ENCODE measurements around the gene PCSK4.
"Not testable (repeated sequence)": the region's sequence is repeated elsewhere in the genome, so short reads cannot be mapped to it uniquely, and the experiment has no call there.

The PCSK4 gene

DNA sequence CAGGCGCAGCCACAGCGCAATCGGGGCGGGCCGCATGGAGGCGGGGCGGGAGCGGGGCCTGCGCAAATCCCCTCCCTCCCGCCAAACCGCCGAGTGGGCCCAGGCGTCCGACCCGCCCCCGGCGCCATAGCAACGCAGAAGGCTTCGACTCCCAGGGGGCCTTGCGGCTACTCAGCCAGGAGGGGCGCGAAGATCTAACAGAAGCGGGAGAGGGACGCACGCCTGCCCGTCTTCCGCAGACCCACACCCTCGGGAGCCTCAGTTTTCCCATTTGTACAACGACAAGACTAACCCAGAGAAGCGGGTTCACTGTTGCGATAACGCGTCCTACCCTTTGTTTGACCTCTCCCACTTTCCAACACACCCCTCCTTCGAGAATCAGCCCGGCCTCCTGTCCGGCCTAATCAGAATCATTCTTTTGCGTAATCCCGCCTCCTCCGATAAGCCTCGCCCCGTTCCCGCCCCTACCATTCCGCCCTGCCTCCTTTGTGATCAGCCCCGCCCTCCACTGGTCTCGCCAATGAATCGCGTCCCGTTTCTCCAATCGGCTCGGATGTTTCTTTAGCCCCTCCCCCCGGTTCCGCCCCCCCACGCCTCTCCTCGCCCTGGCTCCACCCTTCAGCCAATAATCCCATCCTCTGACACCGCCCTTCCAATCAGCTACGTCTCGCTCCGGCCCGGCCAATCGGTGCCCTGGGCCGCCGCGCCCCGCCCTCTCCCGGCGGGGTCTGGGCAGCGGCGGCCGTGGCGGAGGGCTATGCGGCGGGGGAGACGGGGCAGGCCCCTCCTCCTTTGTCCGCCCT lies at the start of gene PCSK4:
Gene PCSK4, minus strand, starts transcription at position 40 of the 803 bp plus-strand sequence. Its CDS starts 4 bp downstream, at position 36.
- peak; percentile 99 for DNase-seq

- DNase-seq = not testable (repeated sequence)
Measured at GRCh38 chr19:1539749-1540148, 49.6 kb upstream of the PCSK4 start.

- no peak for DNase-seq
Measured at GRCh38 chr19:1538978-1539377, 48.8 kb upstream of the PCSK4 start.

DNA sequence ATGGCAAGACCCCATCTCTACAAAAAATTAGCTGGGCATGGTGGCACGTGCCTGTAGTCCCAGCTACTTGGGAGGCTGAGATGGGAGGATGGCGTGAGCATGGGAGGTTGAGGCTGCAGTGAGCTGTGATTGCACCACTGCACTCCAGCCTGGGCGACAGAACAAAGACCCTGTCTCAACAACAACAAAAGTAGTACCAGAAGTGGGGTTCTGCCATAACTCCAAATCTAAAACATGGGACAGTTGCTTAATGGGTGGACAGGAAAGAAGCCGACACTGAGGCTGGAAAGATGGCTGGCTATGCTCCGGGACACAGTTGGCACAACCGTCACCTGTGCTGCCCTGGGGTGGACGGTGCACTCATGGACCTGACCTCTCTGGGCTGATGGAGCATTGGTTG lies 45.5 kb upstream of the PCSK4 start:
- not testable (repeated sequence) for DNase-seq

DNA sequence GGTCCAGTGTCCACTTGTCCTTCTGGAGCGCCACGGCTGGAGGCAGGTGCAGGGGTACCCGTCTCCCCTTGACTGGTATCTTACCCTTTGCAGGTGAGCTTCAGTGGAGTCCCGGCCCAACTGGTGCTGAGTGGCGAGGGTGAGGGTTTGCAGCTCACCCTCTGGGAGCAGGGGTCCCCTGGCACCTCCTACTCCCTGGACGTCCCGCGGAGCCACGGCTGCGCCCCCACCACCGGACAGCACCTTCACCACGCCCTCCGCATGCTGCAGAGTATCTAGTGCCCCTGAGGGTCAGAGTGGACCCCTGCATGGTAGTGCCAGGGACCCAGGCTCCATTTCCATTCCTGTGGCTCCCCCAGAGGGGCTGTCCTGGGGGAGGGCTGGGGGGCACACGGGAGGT lies 44.8 kb upstream of the PCSK4 start:
- DNase-seq = no peak

DNA sequence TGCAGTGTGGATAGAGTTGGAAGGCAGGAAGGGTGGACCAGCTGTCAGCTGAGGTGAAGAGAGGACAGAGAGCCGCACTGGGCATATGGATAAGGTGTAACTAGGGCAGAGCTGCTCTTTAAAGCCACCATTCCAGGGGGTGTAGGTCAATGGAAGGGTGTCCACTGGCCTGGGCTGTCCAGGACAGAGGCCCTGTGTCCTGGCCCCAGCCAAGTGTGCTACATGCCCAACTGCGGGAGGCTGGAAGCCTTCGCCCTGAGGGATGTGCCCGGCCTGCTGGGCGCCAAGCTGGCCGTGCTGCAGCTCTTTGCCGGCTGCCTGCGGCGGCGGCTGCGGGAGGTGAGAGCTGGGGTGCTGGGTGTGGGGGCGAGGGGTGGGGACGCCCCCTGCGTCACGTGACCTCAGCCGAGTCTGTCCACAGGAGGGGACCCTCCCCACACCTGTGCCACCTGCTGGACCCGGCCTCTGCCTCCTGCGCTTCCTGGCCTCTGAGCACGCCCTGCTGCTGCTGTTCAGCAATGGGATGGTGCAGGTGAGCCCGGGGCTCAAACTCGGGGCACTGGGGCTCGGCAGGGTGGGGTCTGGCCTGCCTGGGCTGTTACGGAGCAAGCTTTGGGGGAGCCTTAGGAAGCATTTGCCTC lies 43.5 kb upstream of the PCSK4 start:
- no peak for DNase-seq

DNA sequence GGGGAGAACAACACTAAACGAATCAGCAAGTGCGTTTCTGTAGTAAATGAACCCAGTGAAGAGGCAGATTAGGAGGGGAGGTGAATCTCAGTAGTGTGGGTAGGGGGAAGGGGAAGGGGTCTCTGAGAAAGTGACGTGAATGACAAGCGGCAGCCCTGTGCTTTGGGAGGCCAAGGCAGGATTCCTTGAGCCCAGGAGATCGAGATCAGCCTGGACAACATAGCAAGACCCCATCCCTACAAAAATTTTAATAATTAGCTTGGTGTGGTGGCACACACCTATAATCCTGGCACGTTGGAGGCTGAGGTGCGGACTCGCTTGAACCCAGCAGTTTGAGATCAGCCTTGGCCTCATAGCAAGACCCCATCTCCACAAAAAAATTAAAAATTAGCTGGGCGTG lies 41.9 kb upstream of the PCSK4 start:
- no peak for DNase-seq

- no peak for DNase-seq
Measured at GRCh38 chr19:1531587-1531986, 41.4 kb upstream of the PCSK4 start.

DNA sequence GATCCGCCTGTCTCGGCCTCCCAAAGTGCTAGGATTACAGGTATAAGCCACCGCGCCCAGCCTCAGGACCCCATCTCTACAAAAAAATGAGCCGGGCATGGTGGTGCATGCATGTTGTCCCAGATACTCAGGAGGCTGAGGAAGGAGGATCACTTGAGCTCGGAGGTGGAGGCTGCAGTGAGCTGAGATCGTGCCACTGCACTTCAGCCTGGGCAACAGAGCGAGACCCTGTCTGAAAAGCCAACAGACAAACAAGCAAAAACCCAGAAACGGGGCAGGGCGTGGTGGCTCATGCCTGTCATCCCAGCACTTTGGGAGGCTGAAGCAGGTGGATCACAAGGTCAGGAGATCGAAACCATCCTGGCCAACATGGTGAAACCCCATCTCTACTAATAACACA lies 40.7 kb upstream of the PCSK4 start:
- not testable (repeated sequence) for DNase-seq

DNA sequence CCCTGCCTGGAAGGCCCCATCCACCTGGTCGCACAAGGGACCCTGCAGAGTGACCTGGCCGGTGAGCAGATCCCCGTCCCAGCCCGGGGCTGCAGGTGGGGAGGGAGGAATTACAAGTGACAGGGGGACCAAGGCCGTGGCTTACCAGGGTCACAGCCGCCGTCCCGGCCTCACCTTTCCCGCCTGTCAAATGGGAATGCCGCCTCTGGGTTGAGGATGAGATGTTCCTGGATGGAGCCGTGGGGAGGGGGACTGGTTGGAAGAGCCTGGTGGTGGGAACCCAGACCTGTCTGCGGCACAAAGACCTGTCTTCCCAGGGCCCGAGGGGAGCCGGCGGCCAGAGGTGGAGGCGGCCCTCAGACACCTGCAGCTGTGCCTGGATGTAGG lies 39.3 kb upstream of the PCSK4 start:
- no peak for DNase-seq

DNA sequence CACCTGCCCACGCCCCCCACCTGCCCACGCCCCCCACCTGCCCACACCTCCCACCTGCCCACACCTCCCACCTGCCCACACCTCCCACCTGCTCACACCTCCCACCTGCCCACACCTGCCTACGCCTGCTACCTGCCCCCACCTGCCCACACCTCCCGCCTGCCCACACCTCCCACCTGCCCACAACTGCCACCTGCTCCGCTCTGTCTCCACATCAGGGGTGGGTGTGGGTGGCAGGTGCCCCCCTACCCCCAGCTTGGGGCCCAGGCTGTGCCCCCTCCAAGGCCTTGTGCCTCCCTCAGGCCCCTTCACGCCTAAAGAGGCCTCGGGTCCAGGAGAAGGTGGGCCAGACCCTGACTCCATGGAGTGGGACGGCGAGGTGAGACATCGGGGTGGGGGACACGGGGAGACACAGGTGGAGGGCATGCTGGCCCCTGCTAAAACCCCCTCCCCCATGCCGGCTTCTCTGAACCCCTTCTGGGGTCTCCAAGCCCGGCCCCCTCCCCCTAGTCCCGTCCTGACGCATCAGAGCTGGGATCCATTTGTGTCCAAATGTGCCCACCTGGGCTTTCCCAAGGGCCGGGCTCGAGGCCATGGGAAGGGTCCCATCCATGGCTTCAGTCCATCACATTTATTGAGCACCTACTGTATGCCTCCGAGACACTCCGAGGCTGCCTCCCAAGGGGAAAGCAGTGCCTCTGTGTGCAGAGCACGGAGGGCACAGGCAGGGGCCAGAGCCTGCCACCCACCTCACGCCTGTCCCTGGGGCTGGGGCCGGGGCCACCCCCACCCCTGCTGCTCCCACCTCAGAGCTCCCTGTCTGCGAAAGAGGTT lies 38.7 kb upstream of the PCSK4 start:
- no peak for DNase-seq

GRCh38 chr19:1527650-1528309 lies 37.6 kb upstream of the PCSK4 start:
- no peak for DNase-seq

- DNase-seq = no peak
Measured at GRCh38 chr19:1526979-1527649, 37.0 kb upstream of the PCSK4 start.

DNA sequence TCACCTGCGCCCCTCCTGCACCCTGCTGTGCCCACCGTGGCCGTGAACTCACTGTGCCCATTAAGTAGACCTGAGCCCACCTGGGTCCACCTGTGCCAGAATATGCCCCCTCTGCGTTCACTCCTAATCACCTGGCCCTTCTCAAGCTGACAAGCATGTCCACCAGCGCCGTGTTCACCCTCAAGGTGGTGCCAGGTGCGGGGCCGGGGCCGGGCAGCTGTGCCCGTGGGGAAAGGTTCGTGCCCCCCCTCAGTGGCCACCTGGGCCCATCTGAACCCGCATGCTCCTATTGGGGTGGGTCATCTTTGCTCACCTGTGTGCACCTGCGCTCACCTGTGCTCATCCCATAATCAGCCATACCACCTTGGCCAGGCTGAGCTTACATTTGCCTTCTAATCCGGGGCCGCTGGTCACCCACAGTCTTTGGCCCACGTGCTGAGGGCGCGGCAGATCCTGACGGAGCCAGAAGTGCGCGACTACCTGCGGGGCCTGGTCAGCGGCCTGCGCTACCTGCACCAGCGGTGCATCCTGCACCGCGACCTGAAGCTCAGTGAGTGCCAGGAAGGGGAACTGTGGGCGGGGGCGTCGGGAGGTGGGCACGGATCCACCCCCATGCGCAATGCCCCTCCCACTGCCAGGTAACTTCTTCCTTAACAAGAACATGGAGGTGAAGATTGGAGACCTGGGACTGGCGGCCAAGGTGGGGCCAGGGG lies 36.1 kb upstream of the PCSK4 start:
- DNase-seq = no peak

GRCh38 chr19:1525343-1525742 lies 35.2 kb upstream of the PCSK4 start:
- no peak for DNase-seq

GRCh38 chr19:1524972-1525325 lies 34.8 kb upstream of the PCSK4 start:
- no peak for DNase-seq

- no peak for DNase-seq
Measured at GRCh38 chr19:1524287-1524971, 34.3 kb upstream of the PCSK4 start.

DNA sequence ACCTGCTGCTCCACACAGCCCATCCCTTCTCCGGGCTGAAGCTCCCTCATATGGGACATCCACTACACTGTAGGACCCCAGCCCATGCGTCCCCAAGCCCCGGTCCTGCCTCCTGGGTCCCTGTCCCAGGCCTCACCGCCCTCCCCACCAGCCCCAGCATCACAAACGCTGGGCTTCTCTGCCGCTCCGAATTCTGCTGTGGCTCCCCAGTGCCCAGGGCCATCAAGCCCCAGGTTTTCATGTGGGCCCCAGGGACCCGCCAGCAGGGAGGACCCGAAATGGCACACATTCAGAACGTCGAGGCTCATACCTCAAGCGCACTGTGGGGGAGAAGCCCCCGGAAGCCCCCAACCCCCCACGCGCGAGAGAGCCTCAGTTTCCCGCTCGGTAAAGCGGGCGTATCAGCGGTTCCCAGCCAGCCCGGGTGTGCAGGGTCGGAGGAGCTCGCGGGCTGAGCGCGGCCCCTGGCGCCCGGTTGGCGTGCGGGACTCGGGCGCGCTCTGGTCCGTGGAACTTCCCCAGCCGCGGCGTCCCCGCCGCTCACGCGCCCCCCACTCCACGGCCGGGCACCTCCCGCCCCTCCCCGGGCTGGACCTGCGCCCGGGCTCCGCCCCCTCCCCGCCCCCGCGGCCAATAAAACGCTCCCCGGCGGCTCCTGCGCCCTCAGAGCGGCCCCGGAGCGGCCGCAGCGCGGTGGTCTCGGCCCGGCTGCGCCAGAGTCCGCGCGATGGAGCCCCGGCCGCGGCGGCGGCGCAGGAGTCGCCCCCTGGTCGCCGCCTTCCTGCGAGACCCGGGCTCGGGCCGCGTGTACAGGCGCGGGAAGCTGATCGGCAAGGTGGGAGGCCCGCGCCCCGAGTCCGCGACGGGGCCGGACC lies 33.5 kb upstream of the PCSK4 start, which contains the start of gene PLK5:
Gene PLK5, plus strand, starts transcription at position 666 of the 875 bp plus-strand sequence. CDS start 2,920 bp downstream, outside the sequence.
- DNase-seq = no peak

DNA sequence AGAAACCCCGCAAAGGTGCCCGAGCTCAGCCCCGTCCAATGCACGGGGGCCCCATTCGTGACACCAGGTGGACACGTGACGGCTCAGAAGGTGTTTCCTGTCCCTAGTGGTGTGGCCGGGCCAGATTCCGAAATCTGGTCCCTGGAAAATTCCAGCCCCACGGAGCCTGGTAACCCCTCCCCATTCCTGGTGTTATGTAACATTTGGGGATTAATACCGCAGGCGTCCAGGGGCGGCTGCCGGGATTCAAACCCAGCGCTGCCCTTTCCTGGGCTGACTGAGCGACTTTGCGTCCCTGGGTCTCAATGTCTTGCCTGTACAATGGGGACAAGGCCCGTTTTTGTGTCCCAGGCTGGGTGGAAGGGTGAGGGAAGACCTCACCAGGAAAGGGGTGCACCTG lies 32.7 kb upstream of the PCSK4 start:
- no peak for DNase-seq

- DNase-seq = no peak
Measured at GRCh38 chr19:1522061-1522460, 31.9 kb upstream of the PCSK4 start.
